Panc1 (cell line): ENCODE measurements around the gene GON7. TPM values are rescaled to one million over a fixed set of nuclear protein-coding genes. Genes with fewer than 3 reads are reported as not detected.

Experiments used
- ATAC-seq: fragments of 200-7000 bp; cut with Tn5 transposase; 2 replicates; pipeline ENCODE4 v1.9.1; 2020; ENCODE audit warnings: mild to moderate bottlenecking, moderate library complexity
- BruUV-seq: library from RNA; stranded (reverse); fragments of 400-500 nt; replicated peaks from 2 replicates; lab custom pipeline; 2021; lab: Mats Ljungman, UMichigan
- CTCF ChIA-PET: fragments of 300-600 bp; sonication (Branson Sonifier 250); formaldehyde crosslinking; loops from one replicate; lab custom pipeline; 2022; ENCODE audit warnings: antibody characterized with exemption; lab: Charles Lee
- POLR2A ChIA-PET: fragments of 300-600 bp; sonication (Branson Sonifier 250); formaldehyde crosslinking; loops from one replicate; lab custom pipeline; 2022; ENCODE audit warnings: antibody characterized with exemption; lab: Charles Lee
- DNase-seq: peaks from one replicate; pipeline ENCODE4 v3.0.0-alpha.2; 2010; ENCODE audit warnings: low read depth, low spot score
- H3K27ac ChIP-seq: 2 replicates; pipeline ENCODE4 v1.5.1; 2011; ENCODE audit warnings: mild to moderate bottlenecking, low read length, inconsistent platforms
- H3K27me3 ChIP-seq: fragments of 200-500 bp; sonication (Bioruptor generic); 2 replicates; pipeline ENCODE4 v1.6.0; 2014; ENCODE audit warnings: low read length, inconsistent platforms; ENCODE audit not compliant: control insufficient read depth, insufficient read depth
- H3K36me3 ChIP-seq: fragments of 200-500 bp; sonication (Bioruptor generic); 2 replicates; pipeline ENCODE4 v1.5.1; 2014; ENCODE audit warnings: inconsistent platforms, mild to moderate bottlenecking, low read length, moderate library complexity; ENCODE audit not compliant: control insufficient read depth, insufficient read depth
- H3K4me1 ChIP-seq: 2 replicates; pipeline ENCODE4 v1.5.1; 2011; ENCODE audit warnings: inconsistent platforms, mild to moderate bottlenecking, low read length, moderate library complexity; ENCODE audit not compliant: control insufficient read depth, insufficient read depth
- H3K4me3 ChIP-seq, 2 experiments: 2 replicates each; pipeline ENCODE4 v1.5.1; 2011 to 2012; ENCODE audit warnings: low read depth in 2 of 2, low read length in 2 of 2, mild to moderate bottlenecking in 2 of 2, inconsistent platforms in 1 of 2, moderate library complexity in 1 of 2
- H3K9me3 ChIP-seq: fragments of 200-500 bp; sonication (Bioruptor generic); 2 replicates; pipeline ENCODE4 v1.5.1; 2014; ENCODE audit warnings: low read depth, mild to moderate bottlenecking, inconsistent platforms, low read length, moderate library complexity; ENCODE audit not compliant: control insufficient read depth, insufficient read depth
- POLR2AphosphoS5 ChIP-seq: IDR thresholded peaks from 2 replicates; pipeline ENCODE4 v1.6.1; 2012; ENCODE audit warnings: mild to moderate bottlenecking, low read depth, low read length, moderate library complexity
- SIN3A ChIP-seq: IDR thresholded peaks from 2 replicates; pipeline ENCODE4 v1.6.1; 2012; ENCODE audit warnings: low read depth, mild to moderate bottlenecking, low read length, moderate library complexity, borderline replicate concordance; ENCODE audit not compliant: insufficient read depth
- TCF7L2 ChIP-seq: IDR thresholded peaks from 2 replicates; pipeline ENCODE4 v1.6.1; 2011; ENCODE audit warnings: mild to moderate bottlenecking, low read depth, low read length, inconsistent platforms
- in situ Hi-C: cut with HindIII; loops from 2 replicates; pipeline ENCODE4 v1.10.0; 2016; ENCODE audit warnings: low sequenced_read_pairs, low pct_unique_long_range_greater_than_20kb
- intact Hi-C: fragments of 100-400 bp; cut with micrococcal nuclease; formaldehyde crosslinking; loops from one replicate; pipeline ENCODE4 v1.10.0; 2022; ENCODE audit not compliant: unreplicated experiment
- total RNA-seq: library from RNA; stranded (reverse); gene quantifications from one replicate; pipeline ENCODE4 v1.2.1, GENCODE V29; 2021; ENCODE audit not compliant: unreplicated experiment
- TF ChIP-seq, protein P1 (sequence below): fragments of 450-650 bp; IDR thresholded peaks from 2 replicates; pipeline ENCODE4 v1.5.1; 2017; ENCODE audit warnings: mild to moderate bottlenecking
- TF ChIP-seq, protein P2 (sequence below), 2 experiments: IDR thresholded peaks; 2 replicates each; pipeline ENCODE4 v1.6.1; 2011 to 2012; ENCODE audit warnings: low read depth in 2 of 2, control low read depth in 1 of 2, low read length in 1 of 2, mild to moderate bottlenecking in 1 of 2, moderate library complexity in 1 of 2; ENCODE audit not compliant: insufficient read depth in 1 of 2

The GON7 gene
- total RNA-seq, 1 experiment from 2014 or later = 9.5 TPM

DNA sequence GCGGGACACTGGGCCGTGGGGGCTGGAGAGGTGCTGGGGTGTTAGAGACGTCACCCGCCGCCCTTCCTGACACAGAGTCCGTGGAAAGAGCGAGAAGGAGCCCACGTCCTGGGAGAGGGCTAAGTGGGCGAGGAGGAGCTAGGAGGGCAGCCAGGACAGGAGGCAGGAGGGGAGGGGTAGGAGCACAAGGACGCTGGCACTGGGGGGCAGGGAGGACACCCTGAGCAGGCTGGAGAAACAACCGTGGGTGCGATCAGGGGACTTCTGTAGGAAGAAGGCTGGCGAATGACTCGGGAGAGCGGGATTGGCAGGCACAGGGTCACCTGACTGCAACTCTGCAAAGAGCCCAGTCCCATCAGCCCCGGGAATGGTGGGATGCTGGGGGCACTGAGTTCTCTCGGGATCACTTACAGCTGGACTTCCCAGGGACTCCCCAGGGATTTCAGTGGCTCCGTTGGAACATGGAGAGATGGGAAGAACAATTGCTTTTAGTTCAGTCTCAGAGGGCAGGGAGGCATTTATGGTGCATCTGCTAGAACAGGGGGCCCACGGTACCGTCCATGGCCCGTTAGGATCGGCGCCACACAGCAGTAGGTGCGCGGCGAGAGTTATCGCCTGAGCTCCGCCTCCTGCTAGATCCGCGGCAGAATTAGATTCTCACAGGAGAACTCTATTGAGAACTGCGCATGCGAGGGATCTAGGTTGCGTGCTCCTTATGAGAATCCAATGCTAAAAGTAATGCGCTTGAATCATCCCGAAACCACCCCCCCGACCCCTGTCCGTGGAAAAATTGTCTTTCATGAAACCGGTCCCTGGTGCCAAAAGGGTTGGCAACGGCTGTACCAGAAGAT lies 24.5 kb upstream of the GON7 start:
- no TSS peak for BruUV-seq
- DNase-seq (no peak), ATAC-seq (peak; percentile 70)
- ChIA-PET POLR2A (no interaction called here), CTCF (interaction anchor here (1.0 kb wide), 1 partner anchor 12 kb away, joined by 3 read pairs; no protein-coding TSS in a partner anchor)
- Histone ChIP-seq H3K4me3 (peak overlapping the region; percentile 44 to 76), H3K4me1 (no peaks in the 10 kb centered on the region), H3K27ac (0 out of 2 replicates have a peak overlapping the region, but pooled peaks have one; percentile 35), H3K36me3 (no peaks in the 10 kb centered on the region), H3K27me3 (no peaks in the 10 kb centered on the region), H3K9me3 (no peaks in the 10 kb centered on the region)
- intact Hi-C loops (loop anchor here (10.0 kb wide), 2 partner anchors 313 to 383 kb away; no protein-coding TSS in a partner anchor), in situ Hi-C loops (no loop called here)
- TF ChIP-seq, protein P1, sequence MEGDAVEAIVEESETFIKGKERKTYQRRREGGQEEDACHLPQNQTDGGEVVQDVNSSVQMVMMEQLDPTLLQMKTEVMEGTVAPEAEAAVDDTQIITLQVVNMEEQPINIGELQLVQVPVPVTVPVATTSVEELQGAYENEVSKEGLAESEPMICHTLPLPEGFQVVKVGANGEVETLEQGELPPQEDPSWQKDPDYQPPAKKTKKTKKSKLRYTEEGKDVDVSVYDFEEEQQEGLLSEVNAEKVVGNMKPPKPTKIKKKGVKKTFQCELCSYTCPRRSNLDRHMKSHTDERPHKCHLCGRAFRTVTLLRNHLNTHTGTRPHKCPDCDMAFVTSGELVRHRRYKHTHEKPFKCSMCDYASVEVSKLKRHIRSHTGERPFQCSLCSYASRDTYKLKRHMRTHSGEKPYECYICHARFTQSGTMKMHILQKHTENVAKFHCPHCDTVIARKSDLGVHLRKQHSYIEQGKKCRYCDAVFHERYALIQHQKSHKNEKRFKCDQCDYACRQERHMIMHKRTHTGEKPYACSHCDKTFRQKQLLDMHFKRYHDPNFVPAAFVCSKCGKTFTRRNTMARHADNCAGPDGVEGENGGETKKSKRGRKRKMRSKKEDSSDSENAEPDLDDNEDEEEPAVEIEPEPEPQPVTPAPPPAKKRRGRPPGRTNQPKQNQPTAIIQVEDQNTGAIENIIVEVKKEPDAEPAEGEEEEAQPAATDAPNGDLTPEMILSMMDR = no peak
- TF ChIP-seq SIN3A (no peak), POLR2AphosphoS5 (no peak), TCF7L2 (no peak)
- TF ChIP-seq, protein P2, sequence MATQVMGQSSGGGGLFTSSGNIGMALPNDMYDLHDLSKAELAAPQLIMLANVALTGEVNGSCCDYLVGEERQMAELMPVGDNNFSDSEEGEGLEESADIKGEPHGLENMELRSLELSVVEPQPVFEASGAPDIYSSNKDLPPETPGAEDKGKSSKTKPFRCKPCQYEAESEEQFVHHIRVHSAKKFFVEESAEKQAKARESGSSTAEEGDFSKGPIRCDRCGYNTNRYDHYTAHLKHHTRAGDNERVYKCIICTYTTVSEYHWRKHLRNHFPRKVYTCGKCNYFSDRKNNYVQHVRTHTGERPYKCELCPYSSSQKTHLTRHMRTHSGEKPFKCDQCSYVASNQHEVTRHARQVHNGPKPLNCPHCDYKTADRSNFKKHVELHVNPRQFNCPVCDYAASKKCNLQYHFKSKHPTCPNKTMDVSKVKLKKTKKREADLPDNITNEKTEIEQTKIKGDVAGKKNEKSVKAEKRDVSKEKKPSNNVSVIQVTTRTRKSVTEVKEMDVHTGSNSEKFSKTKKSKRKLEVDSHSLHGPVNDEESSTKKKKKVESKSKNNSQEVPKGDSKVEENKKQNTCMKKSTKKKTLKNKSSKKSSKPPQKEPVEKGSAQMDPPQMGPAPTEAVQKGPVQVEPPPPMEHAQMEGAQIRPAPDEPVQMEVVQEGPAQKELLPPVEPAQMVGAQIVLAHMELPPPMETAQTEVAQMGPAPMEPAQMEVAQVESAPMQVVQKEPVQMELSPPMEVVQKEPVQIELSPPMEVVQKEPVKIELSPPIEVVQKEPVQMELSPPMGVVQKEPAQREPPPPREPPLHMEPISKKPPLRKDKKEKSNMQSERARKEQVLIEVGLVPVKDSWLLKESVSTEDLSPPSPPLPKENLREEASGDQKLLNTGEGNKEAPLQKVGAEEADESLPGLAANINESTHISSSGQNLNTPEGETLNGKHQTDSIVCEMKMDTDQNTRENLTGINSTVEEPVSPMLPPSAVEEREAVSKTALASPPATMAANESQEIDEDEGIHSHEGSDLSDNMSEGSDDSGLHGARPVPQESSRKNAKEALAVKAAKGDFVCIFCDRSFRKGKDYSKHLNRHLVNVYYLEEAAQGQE (IDR thresholded peaks at IDR 0.05; ENCODE audit: insufficient read depth in 1 of 2, low read depth in 2 of 2, low read length in 1 of 2) = no peak

DNA sequence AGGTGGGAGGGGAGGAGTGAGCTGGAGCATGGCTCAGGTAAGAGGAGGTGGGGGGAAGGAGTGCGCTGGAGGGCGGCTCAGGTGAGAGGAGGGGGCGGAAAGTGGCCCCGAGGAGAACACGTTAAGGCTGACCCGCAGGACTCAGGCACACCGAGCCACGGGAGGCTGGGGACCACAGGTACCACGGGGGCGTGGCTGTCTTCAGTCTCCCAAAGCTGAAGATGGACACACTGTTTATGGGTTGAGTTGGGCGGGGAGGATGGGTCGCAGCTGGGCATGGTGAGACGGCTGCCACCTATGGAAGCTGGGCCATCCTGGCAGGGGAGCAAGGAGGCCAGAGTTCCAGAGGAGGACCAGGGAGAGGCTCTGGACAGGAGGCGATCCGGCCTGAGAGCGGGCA lies 23.7 kb upstream of the GON7 start:
- H3K36me3 ChIP-seq = no peaks in the 10 kb centered on the region
- CTCF ChIA-PET = no interaction called here
- H3K27ac ChIP-seq = no peak overlapping the region
- intact Hi-C loops = loop anchor here (10.0 kb wide), 2 partner anchors 314 to 384 kb away; no protein-coding TSS in a partner anchor
- no peaks in the 10 kb centered on the region for H3K27me3 ChIP-seq
- POLR2A ChIA-PET = no interaction called here
- no peaks in the 10 kb centered on the region for H3K9me3 ChIP-seq
- no peak for DNase-seq
- no peak for TF ChIP-seq TCF7L2
- TF ChIP-seq, protein P2 (IDR thresholded peaks at IDR 0.05; ENCODE audit: insufficient read depth in 1 of 2, low read depth in 2 of 2, low read length in 1 of 2) = no peak
- no peak for TF ChIP-seq POLR2AphosphoS5
- TF ChIP-seq, protein P1 = no peak
- no peak for TF ChIP-seq SIN3A
- no peak overlapping the region; a peak in 1 of 4 replicates for H3K4me3 ChIP-seq
- ATAC-seq = no peak
- in situ Hi-C loops = no loop called here
- BruUV-seq = no TSS peak
- no peaks in the 10 kb centered on the region for H3K4me1 ChIP-seq
